ENCODE data around the gene SLC30A7.
"Not testable (repeated sequence)": the region's sequence is repeated elsewhere in the genome, so short reads cannot be mapped to it uniquely, and the experiment has no call there.

SLC30A7 gene, protein sequence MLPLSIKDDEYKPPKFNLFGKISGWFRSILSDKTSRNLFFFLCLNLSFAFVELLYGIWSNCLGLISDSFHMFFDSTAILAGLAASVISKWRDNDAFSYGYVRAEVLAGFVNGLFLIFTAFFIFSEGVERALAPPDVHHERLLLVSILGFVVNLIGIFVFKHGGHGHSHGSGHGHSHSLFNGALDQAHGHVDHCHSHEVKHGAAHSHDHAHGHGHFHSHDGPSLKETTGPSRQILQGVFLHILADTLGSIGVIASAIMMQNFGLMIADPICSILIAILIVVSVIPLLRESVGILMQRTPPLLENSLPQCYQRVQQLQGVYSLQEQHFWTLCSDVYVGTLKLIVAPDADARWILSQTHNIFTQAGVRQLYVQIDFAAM

DNA sequence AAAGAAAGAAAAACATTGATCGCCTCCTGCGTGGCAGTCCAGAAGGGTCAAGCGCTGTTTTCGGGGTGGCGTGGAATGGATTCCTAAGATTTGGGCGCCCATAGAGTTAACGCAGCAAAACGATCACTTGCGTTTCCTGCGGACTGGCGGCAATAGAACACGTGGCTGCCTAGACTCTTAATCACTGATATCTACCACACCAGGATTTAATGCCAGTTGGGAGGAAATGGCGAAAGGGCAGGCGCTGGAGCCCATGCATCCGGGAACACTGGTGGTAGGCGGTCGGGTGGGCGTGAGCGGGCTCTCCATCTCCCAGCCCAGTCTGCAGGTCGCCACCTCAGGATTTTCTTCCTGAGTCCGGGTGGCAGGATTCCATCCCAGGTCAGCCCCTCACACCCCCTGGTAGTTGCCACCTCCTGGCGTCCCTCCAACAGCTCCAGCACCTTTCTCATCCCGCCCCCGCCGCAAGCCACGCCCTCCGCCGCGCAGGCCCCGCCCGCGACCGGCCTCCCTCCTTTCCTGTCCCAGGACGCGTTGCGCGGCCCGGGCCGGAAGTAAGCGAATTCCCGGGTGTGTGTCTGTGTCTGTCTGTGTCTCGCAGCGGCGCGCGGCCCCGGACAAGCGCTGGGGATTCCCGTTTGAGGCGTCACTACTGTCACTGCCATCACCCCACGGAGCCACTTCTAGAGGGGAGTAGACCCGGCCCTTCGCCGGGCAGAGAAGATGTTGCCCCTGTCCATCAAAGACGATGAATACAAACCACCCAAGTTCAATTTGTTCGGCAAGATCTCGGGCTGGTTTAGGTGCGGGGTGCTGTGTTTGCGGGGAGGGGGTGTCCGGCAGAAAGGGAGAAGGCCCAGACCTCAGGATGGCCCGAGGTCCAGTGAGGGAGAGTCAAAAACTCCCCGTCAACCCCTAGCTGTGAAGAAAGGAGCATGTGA lies at the start of gene SLC30A7:
Gene SLC30A7, plus strand, starts transcription at position 551 of the 941 bp plus-strand sequence. Its CDS starts 173 bp downstream, at position 724.
- peak; percentile 95 for DNase-seq (ENCODE audit: low read depth, low spot score)

- DNase-seq (ENCODE audit: low read depth, low spot score) = no peak
Measured at GRCh38 chr1:100847361-100848082, 48.4 kb upstream of the SLC30A7 start.

DNA sequence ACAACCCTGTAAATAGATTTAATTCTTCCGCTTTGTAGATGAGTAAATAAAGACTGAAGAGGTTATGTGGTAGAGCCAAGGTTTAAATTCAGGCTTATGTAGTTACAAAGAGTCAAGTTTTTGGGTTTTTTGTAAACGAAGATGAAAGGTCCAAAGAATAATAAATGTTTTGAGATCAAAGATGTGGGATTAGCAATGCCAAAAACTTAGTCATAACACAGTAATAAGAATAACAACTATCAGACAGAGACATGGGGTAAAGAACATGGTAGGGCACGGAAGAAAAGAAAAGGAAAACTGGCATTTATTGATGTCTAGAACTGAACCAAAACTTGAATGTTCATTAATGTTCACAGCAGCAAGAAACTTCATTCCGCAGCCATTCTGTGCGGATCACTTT lies 44.2 kb upstream of the SLC30A7 start:
- no peak for DNase-seq (ENCODE audit: low read depth, low spot score)

- no peak for DNase-seq (ENCODE audit: low read depth, low spot score)
Measured at GRCh38 chr1:100852976-100853375, 42.9 kb upstream of the SLC30A7 start.

GRCh38 chr1:100855116-100855515 lies 40.8 kb upstream of the SLC30A7 start:
- not testable (repeated sequence) for DNase-seq (ENCODE audit: low read depth, low spot score)

DNA sequence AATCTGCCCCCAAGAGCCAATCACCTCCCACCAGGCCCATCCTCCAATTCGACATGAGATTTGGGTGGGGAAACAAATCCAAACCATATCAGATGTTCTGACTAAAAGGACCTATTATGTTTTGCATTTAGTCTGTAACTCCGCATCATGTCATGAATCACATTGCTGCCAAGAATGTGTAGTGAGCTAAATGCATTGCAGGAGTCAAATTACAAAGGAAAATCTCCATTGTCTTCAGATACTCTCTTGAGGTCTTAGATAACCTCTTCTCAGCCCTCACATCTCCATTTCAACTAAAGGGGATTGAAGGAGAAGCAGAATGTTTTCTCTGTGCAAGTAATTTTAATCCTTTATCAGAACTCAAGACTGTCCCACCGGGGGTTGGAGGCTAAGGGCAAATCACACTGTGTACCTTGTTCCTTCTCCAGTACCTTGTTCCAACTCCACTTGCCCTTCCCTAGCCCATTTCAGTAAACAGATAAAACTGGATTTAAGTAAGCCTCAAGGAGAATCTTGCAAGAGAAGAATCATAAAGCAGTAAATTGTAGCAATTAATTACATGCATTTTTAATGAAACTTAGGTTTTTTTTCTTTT lies 35.4 kb upstream of the SLC30A7 start:
- no peak for DNase-seq (ENCODE audit: low read depth, low spot score)

DNA sequence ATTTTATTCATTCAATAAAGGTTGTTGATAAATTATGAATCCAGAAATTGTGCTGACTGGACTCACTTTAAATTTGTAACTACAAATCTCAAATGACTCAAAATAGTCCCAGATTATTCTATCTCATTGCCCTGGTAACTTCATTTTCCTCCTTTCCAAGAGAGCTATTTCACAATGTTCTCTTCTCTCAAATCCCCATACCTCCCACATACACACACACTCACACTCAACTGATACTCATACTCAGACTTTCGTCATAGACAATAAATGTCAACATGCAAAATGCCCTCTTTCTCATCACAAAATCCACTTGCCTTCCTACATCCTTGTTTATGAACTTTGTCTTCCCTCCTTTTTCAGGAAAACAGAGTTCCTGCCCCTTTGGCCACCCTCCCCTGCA lies 34.5 kb upstream of the SLC30A7 start:
- no peak for DNase-seq (ENCODE audit: low read depth, low spot score)

GRCh38 chr1:100862591-100862990 lies 33.3 kb upstream of the SLC30A7 start:
- no peak for DNase-seq (ENCODE audit: low read depth, low spot score)

- no peak for DNase-seq (ENCODE audit: low read depth, low spot score)
Measured at GRCh38 chr1:100866041-100866900, 29.6 kb upstream of the SLC30A7 start.

GRCh38 chr1:100866901-100867206 lies 29.0 kb upstream of the SLC30A7 start:
- no peak for DNase-seq (ENCODE audit: low read depth, low spot score)

GRCh38 chr1:100868364-100868995 lies 27.4 kb upstream of the SLC30A7 start:
- no peak for DNase-seq (ENCODE audit: low read depth, low spot score)

DNA sequence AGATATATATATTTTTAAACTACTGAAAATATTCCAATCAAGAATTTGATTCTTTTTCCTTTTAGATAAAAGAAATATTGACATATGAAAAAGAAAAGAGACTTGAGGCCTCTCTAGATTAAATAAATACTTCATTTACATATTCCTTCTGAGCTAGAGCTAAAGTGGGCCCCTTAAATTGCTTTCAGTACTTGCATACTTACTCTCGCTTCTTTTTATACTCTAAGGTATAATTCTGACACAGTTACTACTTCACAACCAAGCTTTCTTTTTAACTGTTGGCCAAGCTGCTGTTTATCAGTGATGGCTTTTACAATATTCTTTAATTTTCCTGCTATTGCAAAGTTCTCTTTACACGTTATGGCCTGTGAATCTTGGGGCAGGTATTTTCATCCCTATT lies 25.9 kb upstream of the SLC30A7 start:
- DNase-seq (ENCODE audit: low read depth, low spot score) = no peak

GRCh38 chr1:100874433-100874832 lies 21.5 kb upstream of the SLC30A7 start:
- no peak for DNase-seq (ENCODE audit: low read depth, low spot score)

DNA sequence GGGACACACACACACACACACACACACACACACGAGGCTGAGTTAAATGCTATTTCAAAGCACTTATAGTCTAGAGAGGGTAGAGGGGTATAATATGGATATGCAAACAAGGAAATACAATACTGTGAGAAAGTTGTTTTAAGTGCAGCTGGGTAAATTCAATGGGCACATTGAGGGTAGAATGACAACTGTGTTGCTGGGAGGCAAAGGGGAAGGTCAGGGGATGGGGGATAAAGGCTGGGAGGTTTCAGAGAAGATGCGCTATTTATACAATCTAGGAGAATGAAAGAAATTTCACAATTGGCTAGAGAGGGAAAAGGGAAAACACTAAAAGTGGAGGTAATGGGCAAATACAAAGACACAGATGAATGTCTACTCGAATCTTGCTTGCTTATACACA lies 20.7 kb upstream of the SLC30A7 start:
- no peak for DNase-seq (ENCODE audit: low read depth, low spot score)

DNA sequence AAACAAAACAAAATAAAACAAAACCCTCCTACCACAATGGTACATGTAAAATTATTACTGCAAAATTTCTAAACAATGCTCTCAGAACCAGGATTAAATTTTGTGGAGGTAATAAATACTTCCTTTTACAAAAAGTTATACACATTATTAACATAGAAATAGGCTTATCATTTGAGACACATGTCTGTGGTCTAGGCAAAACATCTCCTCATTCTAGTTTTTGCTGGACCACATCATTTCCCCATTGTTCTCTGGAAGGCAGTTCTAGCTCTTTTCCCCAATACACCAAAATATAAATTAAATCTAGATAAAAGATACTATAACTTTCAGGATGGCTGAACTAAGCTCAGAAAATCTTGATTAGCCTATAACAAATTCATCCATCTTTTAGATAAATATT lies 19.6 kb upstream of the SLC30A7 start:
- DNase-seq (ENCODE audit: low read depth, low spot score) = no peak

DNA sequence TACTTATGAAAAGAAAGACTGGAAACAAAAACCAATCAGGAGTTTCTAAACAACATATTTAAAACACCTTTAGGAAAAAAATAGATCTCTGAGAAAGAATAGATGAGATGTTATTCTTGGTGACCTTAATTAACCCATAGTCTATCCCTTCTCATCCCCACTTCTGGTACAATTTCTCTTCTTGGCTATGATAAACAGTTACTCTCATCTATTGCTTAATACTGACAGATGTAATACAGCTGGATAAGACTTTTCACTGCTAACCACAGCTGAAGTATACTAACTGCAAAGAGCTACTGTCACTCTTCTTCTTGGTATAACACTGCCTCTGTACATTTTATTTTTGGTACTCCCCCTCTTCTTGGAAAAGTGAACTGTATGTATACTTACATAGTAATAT lies 16.5 kb upstream of the SLC30A7 start:
- DNase-seq (ENCODE audit: low read depth, low spot score) = no peak

DNA sequence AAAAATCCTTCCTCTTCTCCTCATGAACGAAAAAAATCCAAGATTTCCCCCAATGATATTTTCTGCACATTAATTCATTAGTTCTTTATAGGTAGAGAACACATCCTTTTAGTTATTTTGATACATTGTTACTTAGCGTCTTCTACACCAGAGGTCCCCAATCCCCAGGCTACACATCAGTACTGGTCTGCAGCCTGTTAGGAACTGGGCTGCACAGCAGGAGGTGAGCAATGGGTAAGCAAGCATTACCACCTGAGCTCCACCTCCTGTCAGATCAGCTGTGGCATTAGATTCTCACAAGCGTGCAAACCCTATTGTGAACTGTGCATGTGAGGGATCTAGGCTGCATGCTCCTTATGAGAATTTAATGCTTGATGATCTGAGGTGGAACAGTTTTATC lies 14.2 kb upstream of the SLC30A7 start:
- DNase-seq (ENCODE audit: low read depth, low spot score) = no peak

GRCh38 chr1:100882698-100883097 lies 13.2 kb upstream of the SLC30A7 start:
- no peak for DNase-seq (ENCODE audit: low read depth, low spot score)

DNA sequence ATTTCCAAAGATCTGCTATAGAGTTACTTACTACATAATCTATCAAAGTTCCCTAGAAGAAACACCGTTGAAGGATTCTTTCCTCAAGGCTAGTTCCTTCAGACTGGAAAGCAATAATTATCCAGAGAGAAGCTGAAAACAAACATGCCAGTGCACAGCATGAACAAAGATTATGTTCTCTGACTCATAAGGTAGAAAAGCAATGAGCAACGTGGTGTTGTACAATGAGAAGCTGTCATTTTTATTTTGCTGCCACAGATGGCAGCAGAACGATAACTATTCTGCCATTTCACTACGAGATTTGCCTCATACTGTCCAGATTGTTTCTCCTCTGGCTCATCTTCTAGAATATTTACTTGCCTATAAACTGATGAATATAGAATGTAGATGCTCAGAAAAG lies 11.9 kb upstream of the SLC30A7 start:
- DNase-seq (ENCODE audit: low read depth, low spot score) = no peak

- not testable (repeated sequence) for DNase-seq (ENCODE audit: low read depth, low spot score)
Measured at GRCh38 chr1:100889007-100889406, 6.9 kb upstream of the SLC30A7 start.
